Effector memory CD4-positive, alpha-beta T cell (primary cell): ENCODE results near the gene MRPS26.

Source experiments
- DNase-seq, 3 donors: peaks; one replicate each; pipeline ENCODE4 v3.0.0-alpha.2; 2020
- H3K27ac ChIP-seq: 2 replicates; pipeline ENCODE4 v1.7.0; 2013; ENCODE audit warnings: mild to moderate bottlenecking, low read length, moderate library complexity; ENCODE audit not compliant: insufficient read depth, poor library complexity, severe bottlenecking
- H3K27me3 ChIP-seq: replicated peaks from 2 replicates; pipeline ENCODE4 v1.7.0; 2013; ENCODE audit warnings: mild to moderate bottlenecking, low read length; ENCODE audit not compliant: insufficient read depth, control insufficient read depth, poor library complexity, severe bottlenecking
- H3K36me3 ChIP-seq: 2 replicates; pipeline ENCODE4 v1.7.0; 2013; ENCODE audit warnings: mild to moderate bottlenecking, low read length, moderate library complexity; ENCODE audit not compliant: control insufficient read depth, insufficient read depth
- H3K4me1 ChIP-seq: 2 replicates; pipeline ENCODE4 v1.7.0; 2013; ENCODE audit warnings: low read length, mild to moderate bottlenecking; ENCODE audit not compliant: control insufficient read depth, insufficient read depth, poor library complexity, severe bottlenecking
- H3K4me3 ChIP-seq: 2 replicates; pipeline ENCODE4 v1.7.0; 2013; ENCODE audit warnings: low read length, low read depth, mild to moderate bottlenecking; ENCODE audit not compliant: insufficient read depth, poor library complexity, severe bottlenecking
- H3K9me3 ChIP-seq: 2 replicates; pipeline ENCODE4 v1.7.0; 2013; ENCODE audit warnings: mild to moderate bottlenecking, low read length, moderate library complexity; ENCODE audit not compliant: control insufficient read depth
- total RNA-seq, 3 donors: gene quantifications; one replicate each; lab custom pipeline; 2026; lab: John Stamatoyannopoulos, UW

MRPS26 gene
- 9.6 to 16.8 (median 11.8) reads per million in 3 donors for total RNA-seq

GRCh38 chr20:3045816-3046676 is at the start of gene MRPS26:
MRPS26 (plus strand) TSS chr20:3046052; CDS start chr20:3046069, 17 bp downstream.
- peak within 1 kb of the TSS; percentile 85 for H3K4me3 ChIP-seq
- H3K27me3 ChIP-seq, result no peaks in the 10 kb centered on the region
- no peaks in the 10 kb centered on the region for H3K9me3 ChIP-seq
- DNase-seq, result peak; percentile 41 to 62 (median 59)
- peaks cover 3% of the 10 kb centered on the region for H3K4me1 ChIP-seq
- peak within 1 kb of the TSS; percentile 76 for H3K27ac ChIP-seq
- H3K36me3 ChIP-seq, result peaks cover 19% of the 10 kb centered on the region

GRCh38 chr20:2998728-2999127 is 47.1 kb upstream of the MRPS26 start:
- H3K36me3 ChIP-seq, result peaks cover 23% of the 10 kb centered on the region
- H3K4me3 ChIP-seq, result no peak overlapping the region
- no peaks in the 10 kb centered on the region for H3K27me3 ChIP-seq
- no peak overlapping the region for H3K27ac ChIP-seq
- H3K9me3 ChIP-seq, result no peaks in the 10 kb centered on the region
- DNase-seq, result no peak
- no peaks in the 10 kb centered on the region for H3K4me1 ChIP-seq

- no peak overlapping the region for H3K27ac ChIP-seq
- no peaks in the 10 kb centered on the region for H3K9me3 ChIP-seq
- DNase-seq, result no peak
- H3K4me1 ChIP-seq, result no peaks in the 10 kb centered on the region
- H3K4me3 ChIP-seq, result no peak overlapping the region
- H3K36me3 ChIP-seq, result peaks cover 19% of the 10 kb centered on the region
- no peaks in the 10 kb centered on the region for H3K27me3 ChIP-seq
Measured at GRCh38 chr20:3000852-3001523, 44.9 kb upstream of the MRPS26 start.

- no peaks in the 10 kb centered on the region for H3K9me3 ChIP-seq
- H3K36me3 ChIP-seq, result peaks cover 34% of the 10 kb centered on the region
- no peaks in the 10 kb centered on the region for H3K4me1 ChIP-seq
- no peak for DNase-seq
- H3K27me3 ChIP-seq, result no peaks in the 10 kb centered on the region
- H3K27ac ChIP-seq, result no peak overlapping the region
- H3K4me3 ChIP-seq, result no peak overlapping the region
Measured at GRCh38 chr20:3003416-3003815, 42.4 kb upstream of the MRPS26 start.

GRCh38 chr20:3010985-3011723 is 34.7 kb upstream of the MRPS26 start:
- Histone ChIP-seq H3K4me3 (no peak overlapping the region), H3K27ac (no peak overlapping the region), H3K9me3 (no peaks in the 10 kb centered on the region), H3K27me3 (no peaks in the 10 kb centered on the region), H3K4me1 (no peaks in the 10 kb centered on the region), H3K36me3 (peaks cover 23% of the 10 kb centered on the region)
- no peak for DNase-seq

GRCh38 chr20:3011752-3012151 is 34.1 kb upstream of the MRPS26 start:
- H3K27ac ChIP-seq, result no peak overlapping the region
- peaks cover 17% of the 10 kb centered on the region for H3K36me3 ChIP-seq
- no peaks in the 10 kb centered on the region for H3K27me3 ChIP-seq
- H3K4me1 ChIP-seq, result no peaks in the 10 kb centered on the region
- DNase-seq, result no peak
- H3K9me3 ChIP-seq, result no peaks in the 10 kb centered on the region
- no peak overlapping the region for H3K4me3 ChIP-seq

GRCh38 chr20:3013771-3014170 is 32.1 kb upstream of the MRPS26 start:
- no peak for DNase-seq
- Histone ChIP-seq H3K36me3 (peaks cover 10% of the 10 kb centered on the region), H3K4me1 (no peaks in the 10 kb centered on the region), H3K27ac (no peak overlapping the region), H3K9me3 (no peaks in the 10 kb centered on the region), H3K4me3 (no peak overlapping the region), H3K27me3 (no peaks in the 10 kb centered on the region)

GRCh38 chr20:3014179-3014578 is 31.7 kb upstream of the MRPS26 start:
- H3K9me3 ChIP-seq, result no peaks in the 10 kb centered on the region
- no peak for DNase-seq

GRCh38 chr20:3014662-3015061 is 31.2 kb upstream of the MRPS26 start:
- Histone ChIP-seq H3K27ac (no peak overlapping the region), H3K27me3 (no peaks in the 10 kb centered on the region), H3K36me3 (peaks cover 10% of the 10 kb centered on the region), H3K9me3 (no peaks in the 10 kb centered on the region), H3K4me3 (no peak overlapping the region), H3K4me1 (no peaks in the 10 kb centered on the region)
- DNase-seq, result no peak

More at GRCh38 chr20:3014179-3014578, 31.7 kb upstream of the MRPS26 start:
- Histone ChIP-seq H3K27ac (no peak overlapping the region), H3K4me3 (no peak overlapping the region), H3K27me3 (no peaks in the 10 kb centered on the region), H3K36me3 (peaks cover 10% of the 10 kb centered on the region), H3K4me1 (no peaks in the 10 kb centered on the region)
